SK-N-MC (cell line): ENCODE results near the gene BAG3.
"Not testable (repeated sequence)": the region's sequence is repeated elsewhere in the genome, so short reads cannot be mapped to it uniquely, and the experiment has no call there.

ENCODE experiments used
- EZH2 ChIP-seq: fragments of 200-600 bp; sonication (generic); IDR thresholded peaks from one replicate; pipeline ENCODE4 v1.6.1; 2017; ENCODE audit warnings: antibody characterized with exemption
- POLR2AphosphoS5 ChIP-seq: IDR thresholded peaks from 2 replicates; pipeline ENCODE4 v1.6.1; 2012; ENCODE audit warnings: mild to moderate bottlenecking, low read depth, low read length, borderline replicate concordance

DNA sequence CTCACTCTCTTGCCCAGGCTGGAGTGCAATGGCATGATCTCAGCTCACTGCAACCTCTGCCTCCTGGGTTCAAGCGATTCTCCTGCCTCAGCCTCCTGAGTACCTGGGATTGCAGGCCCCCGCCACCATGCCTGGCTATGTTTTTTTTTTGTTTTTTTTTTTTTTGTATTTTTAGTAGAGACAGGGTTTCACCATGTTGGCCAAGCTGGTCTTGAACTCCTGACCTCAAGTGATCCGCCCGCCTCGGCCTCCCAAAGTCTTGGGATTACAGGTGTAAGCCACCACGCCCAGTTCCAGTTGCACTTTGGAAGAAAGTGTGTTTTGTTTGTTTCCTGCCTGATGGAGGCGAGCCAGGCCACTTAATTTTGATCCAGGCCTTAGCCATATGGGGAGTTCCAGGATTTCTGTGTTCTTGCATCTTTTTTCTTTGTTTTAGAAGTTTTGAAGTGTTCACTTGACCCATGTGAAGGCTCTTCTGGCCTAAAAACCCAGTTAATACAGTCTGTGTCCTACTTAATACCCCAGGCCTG, 11.0 kb downstream of the BAG3 start:
- TF ChIP-seq POLR2AphosphoS5, EZH2: not testable (repeated sequence)
